ENCODE measurements around the gene TGFBR1. TPM values are rescaled to one million over a fixed set of nuclear protein-coding genes. Genes with fewer than 3 reads are reported as not detected.

TGFBR1 gene

DNA sequence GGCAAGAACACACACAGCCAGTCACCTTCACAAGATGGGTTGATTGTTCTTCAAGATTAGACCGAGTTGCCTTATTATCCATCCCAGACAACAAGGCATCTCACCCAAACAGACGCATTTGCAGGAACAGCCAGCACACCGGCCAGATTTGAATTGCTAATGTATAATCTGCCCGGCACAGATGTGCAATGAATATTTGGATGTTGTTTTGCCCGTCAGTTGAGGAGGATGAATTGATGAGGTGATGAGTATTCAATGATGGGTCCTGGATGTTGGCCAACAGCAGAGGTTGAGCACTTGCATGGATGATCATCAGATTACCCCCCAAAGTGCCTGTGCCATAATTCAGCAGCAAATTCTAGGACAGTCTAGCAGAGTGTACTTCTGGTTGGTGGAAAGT is 96.7 kb downstream of the TGFBR1 start:
- Histone ChIP-seq H3K36me3 (ENCODE audit: insufficient read depth, low read length) (no peaks in the 10 kb centered on the region), H3K4me2 (ENCODE audit: low read length) (no peak overlapping the region), H3K27me3 (ENCODE audit: control insufficient read depth, insufficient read depth, low read length) (peaks cover 13% of the 10 kb centered on the region), H3K9ac (ENCODE audit: low read depth, low read length) (no peak overlapping the region), H3K4me3 (ENCODE audit: low read length) (no peak overlapping the region), H3K9me3 (replicated peaks; ENCODE audit: low read length) (no peaks in the 10 kb centered on the region), H3K4me1 (ENCODE audit: control insufficient read depth, insufficient read depth, low read length) (no peaks in the 10 kb centered on the region)

Small RNA genes lying within 50 kb of the gene (small RNA-seq; reads per million reads assigned to genes)
- gene RN7SL794P (not detected), gene RNA5SP290 (not detected)
